ENCODE data around the gene LRRC8E.
A peak's percentile ranks its signal among the peaks of the same experiment; 100 is the strongest.

LRRC8E gene

GRCh38 chr19:7868671-7869452 lies 19.4 kb upstream of the LRRC8E start:
- H3K9me3 Mint-ChIP-seq: no peaks in the 10 kb centered on the region
- peaks cover 85% of the 10 kb centered on the region for H3K27me3 Mint-ChIP-seq
- peaks cover 2% of the 10 kb centered on the region for H3K36me3 Mint-ChIP-seq
- peak; percentile 86 for DNase-seq
- peak overlapping the region; percentile 71 for H3K4me3 Mint-ChIP-seq
- CTCF ChIA-PET: interaction anchor here (0.9 to 2.0 kb wide), 12 partner anchors 10 to 300 kb away, joined by 3 to 14 read pairs (median 5); partner anchors contain the start of genes MAP2K7, SNAPC2 and TRAPPC5
- H3K4me1 Mint-ChIP-seq: peaks cover 53% of the 10 kb centered on the region
- H3K27ac Mint-ChIP-seq: peak overlapping the region; percentile 81

GRCh38 chr19:7869453-7869909 lies 18.8 kb upstream of the LRRC8E start:
- H3K4me1 Mint-ChIP-seq: peaks cover 50% of the 10 kb centered on the region
- CTCF ChIA-PET: interaction anchor here (0.7 to 2.0 kb wide), 14 partner anchors 10 to 347 kb away, joined by 3 to 14 read pairs (median 4); partner anchors contain the start of genes MAP2K7, MCOLN1, SNAPC2 and TRAPPC5
- H3K27ac Mint-ChIP-seq: peak overlapping the region; percentile 81
- peak; percentile 83 for DNase-seq
- peaks cover 82% of the 10 kb centered on the region for H3K27me3 Mint-ChIP-seq
- H3K9me3 Mint-ChIP-seq: no peaks in the 10 kb centered on the region
- H3K36me3 Mint-ChIP-seq: peaks cover 2% of the 10 kb centered on the region
- peak overlapping the region; percentile 71 for H3K4me3 Mint-ChIP-seq

GRCh38 chr19:7869910-7870511 lies 18.3 kb upstream of the LRRC8E start:
- Mint-ChIP-seq H3K27me3 (peaks cover 82% of the 10 kb centered on the region), H3K9me3 (no peaks in the 10 kb centered on the region), H3K27ac (peak overlapping the region; percentile 51), H3K36me3 (peaks cover 2% of the 10 kb centered on the region), H3K4me3 (peak overlapping the region; percentile 58), H3K4me1 (peaks cover 50% of the 10 kb centered on the region)
- peak; percentile 69 for DNase-seq
- CTCF ChIA-PET: interaction anchor here (0.7 to 2.0 kb wide), 12 partner anchors 11 to 348 kb away, joined by 3 to 14 read pairs (median 5); partner anchors contain the start of genes MAP2K7, MCOLN1, SNAPC2 and TRAPPC5

GRCh38 chr19:7870571-7871436 lies 17.5 kb upstream of the LRRC8E start:
- H3K4me1 Mint-ChIP-seq: peaks cover 47% of the 10 kb centered on the region

GRCh38 chr19:7871437-7872305 lies 16.6 kb upstream of the LRRC8E start:
- Mint-ChIP-seq H3K9me3 (no peaks in the 10 kb centered on the region), H3K36me3 (peaks cover 2% of the 10 kb centered on the region), H3K27me3 (peaks cover 82% of the 10 kb centered on the region), H3K4me1 (peaks cover 50% of the 10 kb centered on the region), H3K4me3 (peak overlapping the region; percentile 35), H3K27ac (peak overlapping the region; percentile 33)
- peak; percentile 90 for DNase-seq
- CTCF ChIA-PET: interaction anchor here (0.6 to 1.5 kb wide), 2 partner anchors 12 to 28 kb away, joined by 3 to 4 read pairs; no protein-coding TSS in a partner anchor

More at GRCh38 chr19:7870571-7871436, 17.5 kb upstream of the LRRC8E start:
- Mint-ChIP-seq H3K27me3 (peaks cover 82% of the 10 kb centered on the region), H3K27ac (no peak overlapping the region), H3K9me3 (no peaks in the 10 kb centered on the region), H3K36me3 (peaks cover 2% of the 10 kb centered on the region), H3K4me3 (peak overlapping the region; percentile 35)
- CTCF ChIA-PET: interaction anchor here (0.6 kb wide), 1 partner anchor 13 kb away, joined by 3 read pairs; no protein-coding TSS in a partner anchor
- DNase-seq: peak; percentile 66

GRCh38 chr19:7872306-7873204 lies 15.8 kb upstream of the LRRC8E start:
- Mint-ChIP-seq H3K27me3 (peaks cover 73% of the 10 kb centered on the region), H3K4me3 (peak overlapping the region; percentile 7), H3K4me1 (peaks cover 50% of the 10 kb centered on the region), H3K36me3 (peaks cover 2% of the 10 kb centered on the region), H3K9me3 (no peaks in the 10 kb centered on the region), H3K27ac (no peak overlapping the region)
- CTCF ChIA-PET: interaction anchor here (0.7 to 1.5 kb wide), 3 partner anchors 27 to 192 kb away, joined by 3 to 4 read pairs (median 3); partner anchors contain the start of gene TRAPPC5
- no peak for DNase-seq

GRCh38 chr19:7873304-7874075 lies 14.8 kb upstream of the LRRC8E start:
- Mint-ChIP-seq H3K27ac (no peak overlapping the region), H3K4me1 (peaks cover 47% of the 10 kb centered on the region), H3K27me3 (peaks cover 64% of the 10 kb centered on the region)

GRCh38 chr19:7874076-7874896 lies 14.0 kb upstream of the LRRC8E start, which contains the start of gene PRR36:
Gene PRR36 (minus strand): TSS chr19:7874390. CDS start chr19:7873689, 701 bp downstream.
- Mint-ChIP-seq H3K4me1 (peaks cover 42% of the 10 kb centered on the region), H3K36me3 (peaks cover 2% of the 10 kb centered on the region), H3K9me3 (no peaks in the 10 kb centered on the region), H3K4me3 (peak within 1 kb of the TSS; percentile 63), H3K27me3 (peaks cover 58% of the 10 kb centered on the region), H3K27ac (no peak within 1 kb of the TSS)
- no peak for DNase-seq
- CTCF ChIA-PET: no interaction called here

More at GRCh38 chr19:7873304-7874075, 14.8 kb upstream of the LRRC8E start:
- CTCF ChIA-PET: interaction anchor here (0.7 to 1.3 kb wide), 2 partner anchors 44 to 193 kb away, joined by 3 read pairs; partner anchors contain the start of gene TRAPPC5
- peak overlapping the region; percentile 63 for H3K4me3 Mint-ChIP-seq
- no peak for DNase-seq
- peaks cover 2% of the 10 kb centered on the region for H3K36me3 Mint-ChIP-seq
- H3K9me3 Mint-ChIP-seq: no peaks in the 10 kb centered on the region

GRCh38 chr19:7874897-7875273 lies 13.4 kb upstream of the LRRC8E start:
- H3K4me1 Mint-ChIP-seq: peaks cover 41% of the 10 kb centered on the region
- peaks cover 2% of the 10 kb centered on the region for H3K36me3 Mint-ChIP-seq
- no peak for DNase-seq
- no peak overlapping the region for H3K27ac Mint-ChIP-seq
- CTCF ChIA-PET: no interaction called here
- H3K9me3 Mint-ChIP-seq: no peaks in the 10 kb centered on the region
- peaks cover 58% of the 10 kb centered on the region for H3K27me3 Mint-ChIP-seq
- peak overlapping the region; percentile 55 for H3K4me3 Mint-ChIP-seq

GRCh38 chr19:7877249-7877836 lies 11.0 kb upstream of the LRRC8E start:
- Mint-ChIP-seq H3K9me3 (no peaks in the 10 kb centered on the region), H3K4me1 (peaks cover 21% of the 10 kb centered on the region), H3K4me3 (no peak overlapping the region), H3K36me3 (peaks cover 2% of the 10 kb centered on the region), H3K27me3 (peaks cover 40% of the 10 kb centered on the region), H3K27ac (no peak overlapping the region)
- no peak for DNase-seq
- CTCF ChIA-PET: no interaction called here
